GM12875 (cell line): ENCODE measurements around the gene SPPL3.

Source experiments
- H3K4me3 ChIP-seq: one replicate; pipeline ENCODE4 v1.5.1; 2011; ENCODE audit warnings: low read depth, low read length, control low read depth
- TF ChIP-seq, protein P1 (sequence below): IDR thresholded peaks from 2 replicates; pipeline ENCODE4 v1.5.1; 2011; ENCODE audit warnings: low read depth, mild to moderate bottlenecking, control low read depth, inconsistent platforms, low read length, moderate library complexity, borderline replicate concordance; ENCODE audit not compliant: insufficient read depth

The SPPL3 gene

DNA sequence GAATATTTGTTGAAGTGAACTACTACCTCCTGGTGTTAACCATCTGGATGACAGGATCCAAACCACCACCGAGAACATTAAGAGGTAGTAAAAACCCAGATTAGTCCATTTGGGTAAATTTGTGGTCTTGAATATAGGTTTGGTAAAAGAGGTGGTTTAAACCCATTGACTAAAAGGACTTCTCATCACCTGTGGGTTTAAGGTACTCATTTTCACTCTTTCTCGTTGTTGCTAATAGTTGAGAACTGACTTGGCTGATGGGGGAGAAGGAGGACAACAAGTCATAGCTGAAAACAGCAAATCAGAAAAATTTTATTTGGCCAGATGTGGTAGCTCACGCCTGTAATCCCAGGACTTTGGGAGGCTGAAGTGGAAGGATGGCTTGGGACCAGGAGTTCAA is 119.4 kb downstream of the SPPL3 start:
- TF ChIP-seq, protein P1, sequence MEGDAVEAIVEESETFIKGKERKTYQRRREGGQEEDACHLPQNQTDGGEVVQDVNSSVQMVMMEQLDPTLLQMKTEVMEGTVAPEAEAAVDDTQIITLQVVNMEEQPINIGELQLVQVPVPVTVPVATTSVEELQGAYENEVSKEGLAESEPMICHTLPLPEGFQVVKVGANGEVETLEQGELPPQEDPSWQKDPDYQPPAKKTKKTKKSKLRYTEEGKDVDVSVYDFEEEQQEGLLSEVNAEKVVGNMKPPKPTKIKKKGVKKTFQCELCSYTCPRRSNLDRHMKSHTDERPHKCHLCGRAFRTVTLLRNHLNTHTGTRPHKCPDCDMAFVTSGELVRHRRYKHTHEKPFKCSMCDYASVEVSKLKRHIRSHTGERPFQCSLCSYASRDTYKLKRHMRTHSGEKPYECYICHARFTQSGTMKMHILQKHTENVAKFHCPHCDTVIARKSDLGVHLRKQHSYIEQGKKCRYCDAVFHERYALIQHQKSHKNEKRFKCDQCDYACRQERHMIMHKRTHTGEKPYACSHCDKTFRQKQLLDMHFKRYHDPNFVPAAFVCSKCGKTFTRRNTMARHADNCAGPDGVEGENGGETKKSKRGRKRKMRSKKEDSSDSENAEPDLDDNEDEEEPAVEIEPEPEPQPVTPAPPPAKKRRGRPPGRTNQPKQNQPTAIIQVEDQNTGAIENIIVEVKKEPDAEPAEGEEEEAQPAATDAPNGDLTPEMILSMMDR = no peak
- H3K4me3 ChIP-seq = no peak overlapping the region

GRCh38 chr12:120783197-120783596 is 121.0 kb downstream of the SPPL3 start:
- TF ChIP-seq, protein P1 = no peak
- H3K4me3 ChIP-seq = no peak overlapping the region

DNA sequence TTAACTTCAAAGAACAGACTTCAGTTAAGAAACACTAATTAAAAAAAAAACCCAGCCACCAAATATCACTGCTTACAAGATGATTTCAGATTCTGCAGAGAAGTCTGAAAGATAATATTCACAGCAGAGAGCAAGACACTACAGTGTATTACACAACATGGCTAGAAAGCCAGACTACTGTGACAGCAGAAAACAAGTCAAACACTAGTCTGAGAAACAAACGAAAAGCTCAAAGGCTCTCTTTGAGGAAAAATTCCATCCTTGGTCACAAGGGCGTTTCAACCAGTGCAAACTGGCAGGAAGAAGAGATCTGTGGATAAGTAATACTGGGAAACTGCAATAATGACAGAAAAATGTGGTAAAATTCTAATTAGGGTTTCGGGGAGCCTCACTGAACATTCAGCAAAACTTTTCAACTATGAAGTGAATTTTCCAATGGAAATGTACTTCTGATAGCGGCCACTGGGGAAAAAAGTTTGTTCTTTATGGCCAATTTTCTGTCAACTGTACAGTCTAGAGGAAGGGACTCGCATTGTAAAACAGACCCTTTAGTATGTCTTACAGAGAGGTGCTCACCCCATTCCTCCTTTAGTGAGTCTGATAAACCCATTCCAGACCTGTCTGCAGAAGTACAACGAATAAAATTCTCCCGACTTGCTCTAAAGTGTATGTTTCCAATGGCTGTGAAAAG is 128.2 kb downstream of the SPPL3 start:
- H3K4me3 ChIP-seq = no peak overlapping the region
- TF ChIP-seq, protein P1 = no peak

- TF ChIP-seq, protein P1 = no peak
- no peak overlapping the region for H3K4me3 ChIP-seq
Measured at GRCh38 chr12:120774169-120774916, 129.8 kb downstream of the SPPL3 start.

GRCh38 chr12:120771097-120771496 is 133.1 kb downstream of the SPPL3 start:
- TF ChIP-seq, protein P1 = no peak

DNA sequence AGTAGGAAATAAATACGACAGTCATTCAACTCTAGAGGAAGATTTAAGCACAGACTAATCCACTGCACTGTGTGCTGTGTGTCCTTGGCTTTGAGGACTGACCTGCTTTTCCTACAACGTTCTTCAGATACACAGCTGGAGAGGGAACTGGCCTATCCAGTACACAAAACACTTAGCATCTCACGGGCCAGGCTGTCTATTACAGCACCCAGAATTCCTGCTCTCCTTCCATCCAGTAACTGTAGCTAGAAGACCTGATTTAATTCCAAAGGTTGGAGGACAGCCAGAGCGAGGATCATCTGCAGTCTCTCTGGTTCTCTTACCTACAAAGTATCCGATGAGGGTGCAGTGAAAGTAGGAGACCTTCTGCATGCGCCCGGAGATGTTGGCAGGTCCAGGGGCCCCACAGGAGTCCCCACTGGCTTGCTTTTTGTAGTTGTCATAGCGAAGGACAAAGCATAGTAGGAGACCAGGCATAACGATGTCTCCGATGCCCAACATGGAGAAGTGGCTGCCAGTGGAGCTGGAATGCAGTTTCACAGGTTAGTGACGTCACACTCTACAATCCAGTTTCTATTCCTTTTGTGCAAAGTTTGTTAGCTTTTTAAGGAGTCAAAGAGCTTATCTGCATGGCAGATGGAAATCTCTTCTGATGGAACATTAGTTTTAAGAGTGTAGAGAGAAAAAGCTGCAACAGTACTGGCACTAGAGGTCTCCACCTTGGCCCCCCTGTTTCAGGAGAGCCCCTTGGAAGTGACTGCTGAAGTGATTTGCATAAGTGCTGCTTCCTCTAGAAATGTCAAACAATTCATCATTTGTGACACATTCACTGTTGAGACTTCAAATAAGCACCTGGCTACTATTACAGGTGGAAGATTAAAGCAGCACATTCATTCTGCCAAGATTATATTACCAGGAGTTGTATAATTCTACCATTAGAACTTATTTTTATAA is 136.8 kb downstream of the SPPL3 start:
- TF ChIP-seq, protein P1 = no peak
- no peak overlapping the region for H3K4me3 ChIP-seq

More at GRCh38 chr12:120771097-120771496, 133.1 kb downstream of the SPPL3 start:
- H3K4me3 ChIP-seq = no peak overlapping the region
